HG03558 (cell line): Measurements from ENCODE around the gene PADI2.

Experiments
- ATAC-seq: cut with Tn5 transposase; IDR thresholded peaks from one replicate; pipeline ENCODE4 v1.9.1; 2021; ENCODE audit warnings: moderate number of reproducible peaks; ENCODE audit not compliant: unreplicated experiment; ENCODE audit errors: extremely low read depth

Gene PADI2

GRCh38 chr1:17119076-17119772 is at the start of gene PADI2:
Gene PADI2 (minus strand): TSS chr1:17119451. CDS start chr1:17119371, 80 bp downstream.
- no peak for ATAC-seq

DNA sequence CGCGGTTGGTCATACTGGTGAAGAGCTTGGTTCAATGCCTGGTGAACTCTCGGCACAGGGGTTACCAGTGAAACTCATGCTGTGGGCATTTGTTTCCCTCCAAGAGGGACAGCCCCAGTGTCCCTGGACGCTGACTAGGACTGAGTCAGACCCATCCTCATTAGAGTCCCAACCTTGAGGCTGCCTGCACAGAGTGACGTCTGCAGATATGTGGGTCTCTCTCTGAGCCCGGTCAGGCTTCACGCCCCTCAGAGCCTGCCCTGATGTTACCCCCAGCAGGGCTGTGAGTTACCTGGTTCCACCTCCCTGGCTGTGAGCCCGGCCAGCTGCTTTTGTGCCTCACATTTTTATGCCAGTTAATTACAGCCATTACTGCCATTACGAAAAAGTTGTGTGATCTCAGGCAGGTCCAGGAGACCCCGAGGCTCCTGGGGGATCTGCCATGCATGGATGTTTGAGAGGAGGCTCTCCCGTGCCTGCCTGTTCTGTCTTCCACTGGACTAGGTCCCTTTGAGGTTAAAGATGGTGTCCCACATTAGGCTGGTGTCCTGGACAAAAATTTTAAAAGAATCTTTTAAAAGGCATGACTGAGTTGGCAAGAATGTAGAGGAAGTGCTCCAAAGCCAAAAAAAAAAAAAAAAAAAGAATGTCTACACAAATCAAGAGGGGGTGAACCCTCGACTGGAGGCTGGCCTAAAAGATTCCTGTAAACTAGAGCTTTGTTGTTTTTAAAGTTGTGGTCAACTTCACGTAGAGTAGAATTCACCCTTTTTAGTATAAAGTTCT is 49.0 kb upstream of the PADI2 start:
- ATAC-seq, result no peak

GRCh38 chr1:17167786-17168090 is 48.5 kb upstream of the PADI2 start:
- no peak for ATAC-seq

- no peak for ATAC-seq
Observed at GRCh38 chr1:17167041-17167785, 48.0 kb upstream of the PADI2 start.

- no peak for ATAC-seq
Observed at GRCh38 chr1:17165823-17166222, 46.6 kb upstream of the PADI2 start.

GRCh38 chr1:17163789-17164666 is 44.8 kb upstream of the PADI2 start:
- no peak for ATAC-seq

GRCh38 chr1:17163371-17163770 is 44.1 kb upstream of the PADI2 start:
- ATAC-seq, result no peak

GRCh38 chr1:17162941-17163340 is 43.7 kb upstream of the PADI2 start:
- no peak for ATAC-seq

DNA sequence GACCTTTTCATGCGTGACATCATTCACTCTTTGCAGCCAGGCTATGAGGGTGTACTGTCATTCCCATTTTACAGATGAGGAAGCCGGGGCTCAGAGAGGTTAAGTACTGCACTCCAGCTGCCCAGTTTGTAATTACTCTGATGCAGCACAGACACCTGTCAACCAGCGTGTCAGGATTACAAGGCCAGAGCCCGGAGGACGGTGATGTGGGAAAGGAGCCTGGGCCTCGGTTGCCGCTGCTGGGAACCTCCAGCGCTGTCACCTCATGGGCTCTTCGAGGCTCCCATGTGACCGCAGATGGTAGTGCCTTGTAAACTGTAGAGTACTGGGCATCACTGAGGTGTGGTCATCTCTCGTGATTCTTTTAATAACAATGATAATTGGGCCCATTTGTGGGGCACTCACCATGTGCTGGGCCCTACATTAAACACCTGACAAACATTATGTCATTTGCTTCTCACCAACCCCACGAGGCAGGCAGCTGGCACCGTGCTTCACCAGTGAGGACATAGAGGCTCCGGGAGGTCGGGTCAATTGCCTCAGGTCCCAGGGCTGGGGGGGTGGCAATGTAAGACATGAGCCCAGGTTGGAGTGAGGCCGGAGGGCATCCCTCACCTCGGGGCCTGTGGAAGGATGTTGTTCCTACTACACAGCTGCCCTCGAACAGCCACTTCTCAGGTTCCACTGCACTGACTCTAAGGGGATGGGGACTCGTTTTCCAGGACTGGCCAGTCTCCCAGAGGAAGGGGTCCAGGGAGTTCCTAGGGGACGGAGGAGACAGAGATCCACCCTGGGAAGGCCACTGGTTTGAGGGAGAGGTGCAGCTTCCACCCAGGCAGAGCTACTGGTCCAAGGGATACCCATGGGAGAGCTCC is 42.9 kb upstream of the PADI2 start:
- no peak for ATAC-seq

DNA sequence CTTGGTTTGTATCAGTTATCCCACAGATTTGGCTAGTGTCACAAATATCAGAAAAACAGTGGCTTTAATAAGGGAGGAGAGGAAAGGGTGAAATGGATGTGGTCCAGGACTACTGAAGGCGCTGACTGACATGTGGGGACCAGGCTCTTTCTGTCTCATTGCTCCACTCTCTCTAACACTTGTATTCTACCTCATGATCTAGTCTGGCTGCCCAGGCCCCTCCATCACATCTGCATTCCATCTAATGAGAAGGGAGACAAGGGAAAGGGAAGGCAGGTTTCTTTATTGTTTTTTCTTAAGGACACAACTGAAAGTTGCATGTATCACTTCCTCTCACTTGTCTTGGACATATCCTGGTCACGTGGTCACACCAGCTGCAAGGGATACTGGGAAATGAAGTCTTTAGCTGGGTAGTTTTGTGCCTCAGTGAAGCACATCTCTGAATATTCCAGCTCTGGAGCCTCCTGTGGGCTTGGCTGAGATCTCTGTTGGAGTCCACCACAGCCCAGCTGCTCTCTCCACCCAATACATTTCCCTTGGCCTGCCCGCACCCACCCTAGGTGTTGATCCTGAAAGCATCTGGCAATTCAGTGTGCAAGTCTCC is 42.0 kb upstream of the PADI2 start:
- ATAC-seq, result no peak

DNA sequence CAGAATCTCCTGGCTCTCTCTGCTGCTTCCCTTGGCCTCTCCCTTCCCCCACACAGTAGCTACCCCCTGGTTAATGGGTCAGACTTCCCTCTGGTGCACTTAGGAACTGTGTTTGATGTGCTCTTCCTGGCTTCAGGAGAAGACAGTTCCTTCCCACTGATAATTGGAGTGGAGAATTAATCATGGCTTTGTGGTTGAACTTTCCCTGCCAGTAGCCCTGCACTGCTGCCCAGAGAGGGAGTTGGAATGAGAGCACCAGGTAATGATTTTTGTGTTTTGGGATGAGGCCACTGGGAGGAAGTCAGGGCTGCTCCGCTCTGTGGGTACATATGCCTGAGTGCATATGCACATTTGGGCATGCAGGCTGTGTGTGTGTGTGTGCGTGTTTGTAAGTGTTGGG is 39.7 kb upstream of the PADI2 start:
- no peak for ATAC-seq

DNA sequence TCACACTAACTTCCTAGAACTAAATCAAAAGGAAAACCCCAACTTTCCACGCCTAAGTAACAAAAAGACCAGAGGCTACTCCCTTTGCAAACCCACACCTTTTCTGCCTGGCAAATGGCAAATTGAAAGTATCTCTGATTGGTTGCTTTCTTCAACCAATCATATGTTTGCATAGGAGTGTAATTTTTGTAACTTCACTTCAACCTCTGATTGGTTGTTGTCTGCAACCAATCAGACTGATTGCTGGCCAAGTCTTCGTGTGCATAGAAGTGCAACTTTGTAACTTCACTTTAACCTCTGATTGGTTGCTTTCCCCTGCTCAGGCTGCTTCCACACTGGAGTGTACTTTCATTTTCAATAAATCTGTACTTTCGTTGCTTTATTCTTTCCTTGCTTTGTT is 36.9 kb upstream of the PADI2 start:
- no peak for ATAC-seq

DNA sequence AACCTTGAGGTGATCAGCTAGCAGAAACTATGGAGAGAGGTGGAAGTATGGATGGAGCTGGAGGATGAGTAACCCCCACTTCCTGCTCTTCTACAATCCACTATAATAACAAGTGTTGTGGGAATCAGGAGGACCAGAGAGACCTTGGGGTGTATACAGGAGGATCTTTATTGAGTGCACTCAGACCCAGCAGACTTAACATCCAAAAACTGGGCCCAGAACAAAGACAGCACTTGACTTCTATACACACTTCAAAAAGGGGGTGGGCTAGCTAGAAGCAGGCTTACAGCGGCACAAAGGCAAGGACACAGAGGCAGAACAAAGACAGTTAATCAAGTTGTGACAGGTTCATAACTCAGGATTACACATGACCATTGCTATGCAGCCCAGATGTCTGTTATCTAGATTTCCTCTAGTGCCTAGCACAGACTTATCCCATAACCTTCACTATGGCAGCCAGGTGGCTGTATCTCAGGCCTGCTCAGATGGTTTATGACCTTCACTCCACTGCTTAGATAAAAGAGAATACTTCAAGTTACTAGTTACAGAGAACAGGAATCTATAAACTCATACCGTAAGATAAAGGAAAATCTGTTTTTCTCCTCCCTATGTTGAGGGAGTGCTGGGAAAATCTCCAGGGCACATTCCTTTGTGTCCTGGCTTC is 36.1 kb upstream of the PADI2 start:
- ATAC-seq, result no peak

DNA sequence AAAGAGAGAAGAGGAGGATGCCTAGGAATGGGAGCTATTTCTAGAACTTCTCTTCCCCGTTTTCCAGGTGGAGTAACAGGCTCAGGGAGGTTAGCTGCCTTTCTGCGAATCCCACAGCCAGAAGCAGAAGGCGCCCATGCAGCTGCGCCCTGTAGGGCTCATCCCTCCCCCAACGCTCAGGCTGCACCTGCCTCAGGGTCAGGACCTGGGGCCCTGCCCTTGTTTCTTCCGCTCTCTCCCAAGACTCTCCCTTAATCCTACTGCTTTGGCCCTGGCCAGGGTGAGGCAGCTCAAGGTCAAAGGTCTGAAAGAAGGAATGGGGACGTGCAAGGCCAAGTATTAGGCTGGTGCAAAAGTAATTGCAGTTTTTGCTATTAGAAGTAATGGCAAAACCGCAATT is 30.5 kb upstream of the PADI2 start:
- no peak for ATAC-seq

GRCh38 chr1:17148950-17149608 is 29.8 kb upstream of the PADI2 start:
- no peak for ATAC-seq

GRCh38 chr1:17145648-17146047 is 26.4 kb upstream of the PADI2 start:
- no peak for ATAC-seq

- no peak for ATAC-seq
Observed at GRCh38 chr1:17143760-17144159, 24.5 kb upstream of the PADI2 start.
